KG1 (cell line): ENCODE measurements around the gene ZEB2.

Experiments used
- DNase-seq: peaks from one replicate; lab custom pipeline; 2025; lab: John Stamatoyannopoulos, UW

Gene ZEB2

DNA sequence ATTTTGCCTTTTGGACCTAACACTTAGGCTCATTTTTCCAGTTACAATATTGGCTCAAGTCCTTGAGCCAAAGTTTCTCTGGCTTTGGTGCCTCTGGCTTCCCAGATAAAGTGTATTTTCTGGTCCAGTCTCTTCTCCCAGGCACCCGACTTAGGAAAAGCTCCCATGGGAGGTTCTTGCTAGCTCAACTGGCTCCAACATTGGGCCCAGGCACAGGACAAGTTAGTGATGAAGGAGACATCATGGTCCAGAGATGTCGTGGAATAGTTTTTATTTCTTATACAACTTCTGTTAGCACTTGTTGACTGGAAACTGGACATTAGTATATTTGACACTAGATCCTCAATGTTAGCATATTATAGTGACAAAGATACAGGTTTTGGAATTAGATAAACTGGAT is 8.2 kb upstream of the ZEB2 start:
- DNase-seq, result no peak

DNA sequence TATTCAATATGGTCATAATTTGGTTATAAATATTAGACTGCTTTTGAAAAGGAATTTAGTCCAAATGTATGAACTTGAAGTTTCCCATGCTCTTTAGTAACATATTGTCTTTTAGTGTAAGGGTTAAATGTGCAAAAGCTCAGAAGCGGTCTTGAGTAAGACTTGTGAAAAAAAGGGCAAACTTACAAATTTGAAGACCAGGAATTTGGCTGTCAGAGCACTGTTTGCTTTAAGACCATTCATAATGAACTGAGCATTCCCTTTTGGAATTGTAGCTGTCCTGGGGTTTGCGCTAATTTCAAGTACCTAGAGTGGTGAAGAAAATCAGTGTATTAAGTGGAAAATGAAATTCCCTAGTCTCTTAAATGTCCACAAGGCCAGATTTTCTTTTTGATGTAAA is 6.9 kb upstream of the ZEB2 start:
- DNase-seq, result no peak

DNA sequence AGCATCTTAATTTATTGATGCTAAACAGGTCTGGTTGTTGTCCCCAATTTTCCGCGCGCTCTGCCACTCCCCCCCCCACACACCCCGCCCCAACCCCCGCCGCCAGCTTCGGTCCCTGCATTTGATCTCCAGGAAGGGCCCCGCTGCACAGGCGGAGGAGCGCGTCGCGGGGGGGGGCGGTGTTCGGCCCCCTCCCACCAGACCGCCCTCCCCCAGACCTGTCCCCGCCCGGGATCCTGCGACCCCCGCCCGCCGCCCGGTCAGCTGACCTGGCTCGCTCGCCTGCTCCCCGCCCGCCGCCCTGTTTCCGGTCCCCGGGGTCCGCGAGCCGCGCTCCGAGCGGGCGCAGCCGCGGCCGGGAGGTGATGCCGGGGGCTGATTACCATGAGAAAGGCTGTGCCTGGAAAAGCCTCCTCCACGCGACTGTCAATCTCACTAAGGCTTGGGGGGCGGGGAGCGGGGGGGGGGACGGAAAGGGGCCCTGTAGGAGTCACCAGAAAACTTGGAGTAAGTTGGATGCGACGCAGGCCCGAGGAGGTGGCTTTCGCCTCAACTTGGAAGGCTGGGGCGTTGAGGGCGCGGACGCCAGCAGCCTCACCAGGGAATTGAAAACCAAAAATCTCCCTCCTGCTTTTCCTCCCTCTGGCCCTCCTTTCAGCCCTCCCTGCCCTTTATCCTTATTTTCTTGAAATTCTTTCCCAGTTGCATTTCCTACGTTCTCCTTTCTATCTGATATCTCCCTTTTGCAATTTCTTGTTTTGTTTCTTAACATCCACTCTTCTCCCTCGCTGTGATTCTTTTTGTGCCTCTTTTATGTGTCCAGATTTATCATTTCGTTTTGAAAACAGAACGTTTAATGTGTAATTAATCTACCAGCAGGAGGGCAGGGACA is 4.4 kb upstream of the ZEB2 start:
- no peak for DNase-seq

DNA sequence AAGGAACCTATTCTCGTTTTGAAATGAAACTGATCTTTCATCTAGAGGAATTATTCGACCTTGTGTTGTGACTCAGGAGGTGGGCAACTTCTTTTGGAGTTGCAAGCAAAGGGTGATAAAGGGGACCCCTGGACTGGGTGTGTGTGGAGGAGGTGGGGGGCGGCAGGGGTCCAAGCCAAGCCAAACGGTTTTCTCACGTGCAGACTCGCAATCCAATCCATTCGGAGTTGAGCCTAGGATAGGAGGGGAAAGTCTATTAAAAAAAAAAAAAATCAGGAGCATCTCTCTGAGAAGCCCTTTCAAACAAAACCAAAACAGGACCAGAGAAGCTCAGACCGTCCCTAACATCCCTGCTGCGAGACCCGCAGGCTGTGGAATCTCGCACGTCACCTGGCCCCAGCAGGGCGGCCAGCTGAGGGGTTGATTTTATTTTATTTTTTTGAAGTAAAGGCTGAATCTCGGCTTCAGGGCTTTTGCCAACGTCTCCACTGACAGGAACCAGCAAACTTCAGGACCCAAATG is 3.7 kb upstream of the ZEB2 start:
- no peak for DNase-seq

DNA sequence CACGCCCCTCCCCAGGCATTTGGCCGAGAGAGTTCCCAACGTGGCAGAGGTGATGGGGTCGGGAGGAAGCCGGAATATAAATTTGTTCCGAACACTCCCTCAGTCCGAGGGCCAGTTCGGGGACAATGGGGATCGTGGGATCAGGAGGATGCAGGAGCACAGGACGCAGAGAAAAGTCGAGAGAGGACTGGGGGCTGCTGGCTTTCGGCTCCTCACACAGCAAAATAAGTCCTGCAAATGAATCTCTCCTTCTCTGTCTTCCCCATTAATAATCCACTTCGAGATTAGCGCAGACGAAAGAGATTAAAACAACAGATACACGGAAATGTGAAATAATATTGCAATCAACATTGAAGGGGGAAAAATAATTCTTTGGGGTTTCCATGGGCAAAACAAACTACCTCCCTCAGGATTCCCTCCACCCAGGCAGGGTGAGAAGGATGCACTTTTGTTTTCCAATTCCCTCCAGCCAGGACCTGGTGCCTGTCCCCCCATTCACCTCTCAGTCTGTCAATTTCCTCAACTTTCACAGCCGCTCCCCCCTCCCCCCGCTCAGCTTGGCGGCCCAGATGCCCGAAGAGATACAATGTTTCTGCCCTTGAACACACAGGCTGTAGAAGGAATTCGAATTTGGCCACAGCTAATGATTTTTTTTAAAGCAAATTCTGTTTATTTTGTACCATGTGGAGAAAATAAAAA is 3.1 kb upstream of the ZEB2 start:
- no peak for DNase-seq

DNA sequence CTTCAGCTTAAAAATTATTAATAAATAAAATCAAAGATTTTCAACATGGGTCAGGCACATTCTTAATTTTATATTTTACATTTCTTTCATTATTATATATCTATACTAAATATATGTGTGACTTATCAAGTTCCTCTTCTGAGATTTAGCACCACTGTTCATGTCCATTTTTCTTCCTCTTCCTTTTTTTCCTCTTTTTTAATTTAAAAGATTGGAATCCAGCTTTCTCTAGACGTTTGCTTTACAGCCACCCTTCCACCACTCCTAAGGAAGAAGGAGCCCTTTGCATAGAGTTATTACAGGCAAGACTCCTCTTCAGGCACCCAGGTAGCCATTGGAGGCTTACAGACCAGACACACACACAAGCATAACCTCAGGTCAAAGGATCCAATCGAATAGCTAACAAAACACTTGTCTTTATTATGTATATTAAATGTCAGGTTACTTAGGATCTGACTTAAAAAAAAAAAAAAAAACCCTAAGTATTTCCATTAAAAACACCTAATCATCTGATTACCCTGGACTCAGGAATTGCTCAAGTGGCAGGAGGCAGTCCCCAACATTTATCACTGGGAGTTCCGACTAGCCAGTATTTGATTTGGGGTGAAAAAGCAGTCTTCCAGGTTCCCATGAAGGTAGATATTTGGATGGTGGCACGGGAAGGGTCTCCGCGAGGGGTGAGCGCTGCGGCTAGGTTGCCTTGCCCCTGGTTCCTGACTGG is 2.4 kb upstream of the ZEB2 start:
- no peak for DNase-seq

DNA sequence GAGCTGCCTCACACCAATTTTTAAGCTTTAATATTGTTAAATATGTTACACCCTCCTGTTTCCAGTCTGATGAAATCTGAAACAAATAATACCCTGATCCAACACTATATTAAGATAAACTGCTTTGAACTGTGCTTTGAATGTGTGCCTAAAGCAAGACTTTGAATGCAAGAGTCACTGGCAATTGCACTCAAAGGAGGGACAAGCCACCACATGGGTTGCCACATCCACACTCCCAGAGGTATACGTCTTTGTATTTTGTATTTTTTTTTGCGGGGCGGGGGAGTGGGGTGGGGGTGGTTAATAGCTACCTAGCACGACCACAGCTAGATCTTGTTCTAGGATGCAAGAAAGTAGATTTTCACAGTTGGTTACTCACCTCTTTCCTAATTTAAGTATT is 1.8 kb upstream of the ZEB2 start:
- DNase-seq, result no peak

DNA sequence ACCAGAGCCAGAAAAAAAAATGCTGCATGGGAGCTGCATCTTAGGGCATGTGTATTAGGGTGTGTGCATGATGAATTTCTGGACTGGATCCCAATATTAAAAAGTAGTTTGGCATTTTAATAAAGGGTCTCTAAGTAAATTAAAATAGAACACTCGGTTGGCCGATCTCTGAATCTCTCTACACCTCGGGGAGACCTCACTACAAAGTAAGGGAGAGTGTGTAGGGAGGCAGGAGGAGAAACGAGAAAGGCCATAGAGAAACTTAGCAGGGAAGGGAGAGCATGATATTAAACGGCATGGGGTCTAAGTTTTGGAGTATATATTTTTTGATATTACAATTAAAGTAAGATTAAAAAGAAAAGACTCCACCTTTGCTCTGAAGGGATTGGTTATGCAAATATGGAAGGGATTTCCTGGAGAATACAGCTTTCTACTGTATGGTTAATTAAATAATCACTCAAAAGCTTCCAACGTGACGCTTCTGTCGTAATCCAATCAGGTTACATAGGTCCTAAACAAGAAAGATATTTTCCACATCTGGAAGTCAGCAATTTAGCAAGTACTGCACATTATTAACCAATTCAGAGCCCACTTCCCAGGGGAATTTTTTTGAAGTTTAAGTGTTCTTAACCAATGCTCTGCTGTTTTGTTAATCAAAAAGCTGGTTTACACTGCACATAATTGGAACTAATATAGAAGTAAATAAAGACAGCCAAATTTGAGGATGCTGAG is 1.0 kb upstream of the ZEB2 start:
- DNase-seq, result no peak

DNA sequence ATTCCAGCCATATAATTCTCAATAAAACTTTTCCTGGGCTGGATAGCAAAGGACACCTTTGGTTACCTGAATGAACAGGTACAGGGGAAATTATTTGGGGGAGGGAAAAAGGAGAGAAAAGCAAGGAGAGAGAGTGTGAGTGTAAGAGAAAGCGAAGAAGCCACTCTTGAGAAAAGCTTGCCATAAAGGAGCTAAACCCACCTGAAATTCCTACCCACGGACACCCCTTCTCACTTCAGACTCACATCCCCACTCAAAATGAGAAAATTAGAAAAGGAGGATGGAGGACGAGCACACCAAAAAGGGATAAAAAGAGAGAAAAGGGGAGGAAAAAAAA is 354 bp downstream of the ZEB2 start:
- no peak for DNase-seq

DNA sequence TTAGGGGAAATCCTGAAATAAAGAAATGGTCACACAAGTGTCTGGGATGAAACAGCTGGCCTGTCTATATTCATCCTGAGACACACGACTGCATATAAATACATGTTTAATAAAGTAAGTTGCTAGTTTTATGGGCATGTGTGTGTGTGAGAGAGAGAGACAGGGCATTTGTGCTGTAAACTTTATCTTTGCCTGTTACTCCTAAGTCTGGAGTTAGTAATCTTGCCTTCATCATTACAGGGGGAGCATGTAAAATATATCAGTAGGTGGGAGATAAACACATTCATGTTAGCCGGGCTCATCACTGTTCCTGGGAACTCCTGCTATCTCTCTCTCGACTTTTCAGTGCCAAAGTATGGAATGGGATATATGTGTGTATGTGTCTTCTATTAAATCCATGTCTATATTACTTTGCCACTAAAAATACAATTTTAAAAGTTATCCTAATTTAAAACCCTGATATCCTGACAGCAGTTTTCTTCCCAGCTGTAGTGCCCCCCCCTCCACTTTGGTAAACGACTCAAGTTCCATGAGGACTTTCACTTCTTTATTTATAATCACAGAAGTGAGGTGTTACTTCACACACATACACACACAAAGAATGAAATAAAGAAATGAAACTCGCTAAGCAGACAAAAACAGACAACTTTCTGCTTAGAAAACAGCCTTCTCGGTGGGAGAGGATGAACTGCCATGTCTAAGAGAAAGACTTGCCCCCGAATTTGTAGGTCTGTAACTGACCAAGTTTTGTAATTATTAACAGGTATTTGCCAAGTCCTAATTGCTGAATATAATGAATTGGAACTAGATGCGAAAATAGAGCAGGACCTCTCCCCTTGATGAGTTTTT is 947 bp downstream of the ZEB2 start:
- no peak for DNase-seq

DNA sequence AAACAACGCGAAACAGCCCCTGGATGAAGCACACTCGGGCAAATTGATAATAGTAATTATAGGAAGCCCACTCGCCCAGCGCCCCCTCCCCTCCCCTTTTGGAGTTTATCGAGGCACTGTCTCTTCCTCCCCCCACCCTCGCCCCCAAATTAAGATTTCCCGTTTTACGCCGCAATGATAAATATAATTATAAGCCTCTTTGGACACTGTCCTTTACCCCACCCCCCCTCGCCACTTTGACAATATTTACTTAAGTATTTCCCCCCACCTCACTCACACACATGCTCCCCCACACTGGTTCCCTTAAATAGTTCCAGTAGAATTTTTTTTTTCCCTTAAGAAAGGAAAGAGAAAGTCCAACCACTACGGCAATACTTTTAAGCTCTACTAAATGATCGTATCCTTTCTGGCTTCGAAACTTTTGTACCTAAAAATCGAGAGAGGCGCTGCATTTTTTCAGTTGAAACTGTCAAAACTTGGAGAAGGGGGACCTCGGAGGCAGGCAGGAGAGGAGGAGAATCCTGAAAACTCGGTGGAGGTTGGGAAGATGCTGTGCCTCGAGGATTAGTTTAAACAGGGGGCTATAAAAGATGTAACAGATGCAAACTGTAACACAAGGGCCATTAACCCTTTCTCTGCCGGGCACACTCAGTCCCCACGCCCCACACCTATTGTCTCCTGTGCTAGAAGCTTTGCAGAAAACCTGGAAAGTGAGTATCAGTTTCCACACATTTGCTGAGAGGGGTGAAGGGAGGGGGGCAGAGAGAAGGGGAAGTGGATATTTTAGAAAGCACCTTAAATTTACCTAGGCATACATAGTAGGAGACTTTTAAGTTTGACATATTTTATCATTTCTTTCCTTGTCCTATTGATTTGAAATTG is 1.8 kb downstream of the ZEB2 start:
- DNase-seq, result no peak

DNA sequence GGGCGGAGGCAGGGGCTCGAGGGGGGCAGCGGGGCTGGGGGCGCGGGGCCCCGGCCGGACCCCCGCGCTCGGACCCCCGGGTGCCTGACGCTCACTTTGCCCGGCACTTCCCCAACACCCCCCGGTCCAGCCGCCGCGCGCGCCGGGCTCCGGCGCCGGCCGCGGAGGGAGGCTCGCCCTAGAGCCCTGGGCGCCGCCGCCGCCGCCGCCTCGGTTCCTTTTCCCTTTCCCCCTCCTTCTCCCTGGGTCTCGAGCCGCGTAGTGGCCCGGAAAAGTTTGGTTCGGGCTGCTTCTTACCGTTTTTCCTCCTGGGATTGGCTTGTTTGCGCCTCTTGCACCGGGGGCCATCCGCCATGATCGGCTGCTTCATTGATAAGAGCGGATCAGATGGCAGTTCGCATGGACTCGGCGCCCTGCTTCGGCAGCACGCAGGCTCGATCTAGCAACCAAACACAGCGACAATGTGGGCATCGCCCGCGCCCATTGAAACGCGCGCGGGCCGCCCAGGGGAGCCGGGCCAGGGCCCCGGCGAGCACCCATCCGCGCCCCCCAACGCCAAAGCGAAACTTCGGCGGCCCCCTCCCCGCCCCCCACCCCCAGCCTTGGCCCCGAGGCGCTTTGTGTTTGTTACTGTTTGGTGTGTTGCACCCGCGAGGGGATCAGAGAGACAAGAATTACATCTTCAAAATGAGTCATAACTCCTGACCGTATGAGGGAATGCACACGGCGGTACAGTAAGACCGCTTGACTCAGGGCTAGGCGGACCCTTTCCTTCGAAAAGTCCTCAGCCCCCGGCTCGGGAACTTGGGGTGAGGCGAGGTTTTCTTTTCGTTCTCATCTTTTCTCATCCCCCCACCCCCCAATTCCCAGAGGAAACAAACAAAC is 2.7 kb downstream of the ZEB2 start:
- DNase-seq, result no peak

DNA sequence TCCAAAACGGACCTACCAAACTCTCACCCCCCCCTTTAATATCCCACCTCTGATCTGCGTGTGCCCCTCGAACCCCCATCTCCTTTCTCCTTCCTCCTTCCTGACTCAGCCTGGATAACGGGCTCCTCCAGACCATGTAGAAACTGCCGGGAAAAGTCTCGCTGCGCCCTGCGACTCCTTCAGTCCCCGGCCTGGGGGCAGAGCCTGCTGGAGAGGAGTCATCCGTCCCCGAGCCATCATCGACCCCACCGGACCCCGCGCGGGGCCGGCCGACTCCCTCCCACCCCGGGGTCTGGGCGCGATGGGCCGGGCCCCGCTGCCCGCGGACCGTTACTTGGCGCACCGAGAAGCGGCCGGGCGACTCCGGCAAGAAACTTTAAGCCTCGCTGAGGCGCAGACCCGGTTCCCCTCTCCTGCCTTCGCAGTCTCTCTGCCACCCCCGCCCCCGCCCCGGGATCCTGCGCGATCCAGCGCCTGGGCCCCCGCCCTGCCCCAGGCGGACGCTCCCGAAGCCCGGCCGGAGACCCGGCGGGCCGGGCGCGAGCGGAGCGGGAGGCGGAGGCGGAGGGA is 3.4 kb downstream of the ZEB2 start:
- no peak for DNase-seq

DNA sequence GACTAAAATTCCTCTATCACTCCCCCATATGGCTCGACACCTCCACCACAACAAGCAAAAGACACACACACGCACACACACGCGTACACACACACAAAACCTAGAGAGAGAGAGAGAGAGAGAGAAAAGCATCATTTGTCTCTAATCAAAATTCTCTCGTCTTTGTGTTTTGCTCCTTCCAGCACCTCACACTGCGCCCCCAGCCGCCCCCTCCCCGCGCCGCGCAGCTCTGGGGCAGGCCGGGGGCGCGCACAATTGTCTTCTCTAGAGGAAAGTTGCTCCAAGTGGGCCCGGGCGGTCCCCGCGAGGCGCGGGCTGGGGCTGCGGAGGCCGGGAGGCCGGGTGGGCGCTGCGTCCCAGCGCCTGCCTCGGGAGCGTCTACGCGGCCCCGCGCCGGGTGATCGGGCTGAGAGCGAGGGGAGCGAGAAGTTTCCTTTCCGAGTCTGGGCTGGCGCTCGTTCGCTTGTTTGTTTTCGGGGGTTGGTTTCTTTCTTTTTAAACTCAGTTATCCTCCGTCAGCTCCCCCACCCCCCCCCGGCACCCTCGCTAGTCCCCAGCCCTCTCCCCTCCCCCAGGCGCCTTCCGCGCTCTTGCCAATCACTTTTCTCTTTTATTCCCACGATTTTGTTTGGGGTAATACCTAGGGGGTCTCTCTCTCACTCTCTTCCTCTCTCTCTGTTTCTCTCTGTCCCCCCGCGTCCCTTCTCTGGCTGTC is 4.1 kb downstream of the ZEB2 start:
- DNase-seq, result peak; percentile 48

DNA sequence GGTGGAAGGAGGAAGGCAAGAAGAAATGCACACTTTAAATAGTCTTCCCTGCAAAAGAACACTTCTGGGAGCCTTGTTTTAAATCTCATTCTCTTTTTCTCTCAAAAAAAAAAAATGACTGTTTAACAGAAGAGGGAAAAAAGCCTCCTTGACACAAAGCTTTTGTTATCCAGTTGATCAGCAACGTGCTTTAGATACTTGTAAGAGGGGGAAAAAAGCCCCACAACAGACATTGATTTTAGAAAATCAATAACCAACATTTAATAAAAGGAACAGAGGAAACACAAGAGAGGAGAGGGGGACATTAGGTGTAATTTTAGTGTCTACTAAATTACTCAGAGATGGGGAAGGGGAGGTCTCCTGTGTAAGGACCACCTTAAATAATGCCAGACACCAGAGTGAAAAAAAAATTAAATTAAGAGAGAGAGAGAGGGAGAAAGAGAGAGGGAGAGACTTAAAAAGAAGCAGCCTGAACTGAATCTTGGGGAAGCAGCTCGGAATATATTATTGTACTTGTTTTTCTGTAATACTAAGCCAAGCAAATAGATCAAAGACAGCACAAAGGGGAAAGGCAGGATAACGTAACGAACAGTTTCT is 4.7 kb downstream of the ZEB2 start:
- no peak for DNase-seq

DNA sequence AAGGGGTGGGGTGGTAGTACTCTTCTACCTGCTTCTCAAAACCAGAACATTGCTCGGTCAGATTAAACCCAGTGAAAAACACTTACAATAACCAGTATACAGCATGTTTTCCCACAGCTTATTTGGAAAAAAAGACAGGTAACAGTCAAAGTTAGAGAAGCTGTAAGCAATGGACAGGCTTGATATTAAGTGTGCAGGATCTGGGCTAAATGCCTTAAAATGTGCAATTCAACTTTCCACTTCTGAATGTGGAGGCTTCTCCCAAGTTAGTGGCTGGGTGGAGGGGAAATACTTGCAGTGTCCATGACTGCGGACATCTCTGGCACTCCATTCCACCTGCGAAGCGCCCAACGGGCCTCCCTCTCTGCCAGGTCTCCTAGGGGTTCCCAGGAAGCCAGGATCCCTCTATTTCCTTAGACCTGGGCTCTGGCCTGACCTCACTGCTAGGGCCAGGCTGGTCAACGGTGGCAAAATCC is 5.3 kb downstream of the ZEB2 start:
- DNase-seq, result no peak

DNA sequence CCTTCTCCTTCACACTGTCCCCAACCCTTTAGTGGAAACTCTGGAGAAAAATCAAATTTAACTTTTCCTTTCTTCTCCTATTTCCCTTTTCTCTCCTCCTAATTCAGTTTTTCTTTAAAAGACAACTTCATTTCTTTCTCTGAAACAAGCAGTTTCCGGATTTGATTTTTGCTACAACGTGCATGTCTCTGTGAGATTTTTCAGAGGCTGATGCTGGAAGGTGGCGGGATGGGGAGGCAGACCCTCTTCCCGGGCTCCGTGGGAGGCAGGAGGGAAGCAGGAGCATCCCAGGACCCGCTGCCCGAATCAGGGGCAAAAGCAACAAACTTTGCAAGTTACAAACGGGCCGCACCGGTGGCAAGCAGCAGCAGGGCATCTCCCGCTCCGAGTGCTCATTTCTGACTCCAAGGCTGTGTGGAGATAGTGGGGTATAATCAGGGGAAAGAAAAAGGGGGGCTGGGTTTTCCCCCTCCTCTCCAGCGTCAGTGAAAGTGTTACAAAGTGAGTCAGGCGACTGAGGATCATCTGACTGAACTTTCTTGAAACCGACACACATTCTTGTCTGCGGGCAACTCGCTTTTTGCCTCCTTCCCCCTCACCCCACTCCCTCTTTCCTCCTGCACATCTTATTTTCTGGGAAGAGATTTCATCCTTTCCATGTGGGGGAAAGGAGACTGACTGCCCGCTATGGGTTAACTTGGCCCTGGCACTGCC is 6.4 kb downstream of the ZEB2 start:
- no peak for DNase-seq
